GM23248 (cell line): Measurements from ENCODE around the gene OTOA.

Experiments
- EZH2 ChIP-seq: fragments of 200-600 bp; sonication (generic); IDR thresholded peaks from 2 replicates; pipeline ENCODE4 v1.6.1; 2018; ENCODE audit warnings: antibody characterized with exemption, mild to moderate bottlenecking; ENCODE audit not compliant: insufficient read depth, poor library complexity, severe bottlenecking
- EZH2phosphoT487 ChIP-seq: fragments of 200-600 bp; sonication (generic); IDR thresholded peaks from 2 replicates; pipeline ENCODE4 v1.6.1; 2018; ENCODE audit warnings: antibody characterized with exemption, moderate library complexity, mild to moderate bottlenecking, low read depth; ENCODE audit not compliant: insufficient read depth

GRCh38 chr16:21628772-21629171 is 35.0 kb upstream of the OTOA start:
- TF ChIP-seq EZH2phosphoT487 = no peak
- TF ChIP-seq EZH2 = no peak
